Mammary epithelial cell (primary cell): ENCODE results near the gene TRANK1.

ENCODE experiments used
- EZH2 ChIP-seq: IDR thresholded peaks from 2 replicates; pipeline ENCODE4 v1.6.1; 2012; ENCODE audit warnings: low read length, inconsistent platforms, borderline replicate concordance
- TF ChIP-seq, protein P1 (sequence below), 2 donors: IDR thresholded peaks in 1 of 2; conservative IDR thresholded peaks in 1 of 2; 2 replicates each; pipeline ENCODE4 v1.5.1; 2011 to 2012; ENCODE audit warnings: inconsistent platforms in 2 of 2, low read length in 2 of 2, mild to moderate bottlenecking in 2 of 2, control low read depth in 1 of 2, low read depth in 1 of 2; ENCODE audit not compliant: insufficient read depth in 1 of 2; ENCODE audit errors: extremely low read depth in 1 of 2

- TF ChIP-seq EZH2, result no peak
- TF ChIP-seq, protein P1, sequence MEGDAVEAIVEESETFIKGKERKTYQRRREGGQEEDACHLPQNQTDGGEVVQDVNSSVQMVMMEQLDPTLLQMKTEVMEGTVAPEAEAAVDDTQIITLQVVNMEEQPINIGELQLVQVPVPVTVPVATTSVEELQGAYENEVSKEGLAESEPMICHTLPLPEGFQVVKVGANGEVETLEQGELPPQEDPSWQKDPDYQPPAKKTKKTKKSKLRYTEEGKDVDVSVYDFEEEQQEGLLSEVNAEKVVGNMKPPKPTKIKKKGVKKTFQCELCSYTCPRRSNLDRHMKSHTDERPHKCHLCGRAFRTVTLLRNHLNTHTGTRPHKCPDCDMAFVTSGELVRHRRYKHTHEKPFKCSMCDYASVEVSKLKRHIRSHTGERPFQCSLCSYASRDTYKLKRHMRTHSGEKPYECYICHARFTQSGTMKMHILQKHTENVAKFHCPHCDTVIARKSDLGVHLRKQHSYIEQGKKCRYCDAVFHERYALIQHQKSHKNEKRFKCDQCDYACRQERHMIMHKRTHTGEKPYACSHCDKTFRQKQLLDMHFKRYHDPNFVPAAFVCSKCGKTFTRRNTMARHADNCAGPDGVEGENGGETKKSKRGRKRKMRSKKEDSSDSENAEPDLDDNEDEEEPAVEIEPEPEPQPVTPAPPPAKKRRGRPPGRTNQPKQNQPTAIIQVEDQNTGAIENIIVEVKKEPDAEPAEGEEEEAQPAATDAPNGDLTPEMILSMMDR (conservative IDR thresholded peaks at IDR 0.05 in 1 of 2, IDR thresholded peaks at IDR 0.05 in 1 of 2; ENCODE audit: extremely low read depth in 1 of 2, insufficient read depth in 1 of 2, low read depth in 1 of 2, low read length in 2 of 2), result no peak
Measured at GRCh38 chr3:36964817-36965216, 20.0 kb upstream of the TRANK1 start.
